WI38 (cell line): ENCODE measurements around the gene CD244.

Experiments used
- H3K4me3 ChIP-seq: 2 replicates; pipeline ENCODE4 v1.5.1; 2011; ENCODE audit warnings: low read depth, mild to moderate bottlenecking, control low read depth, low read length
- CTCF ChIP-seq: IDR thresholded peaks from 2 replicates; pipeline ENCODE4 v1.5.1; 2012; ENCODE audit warnings: low read depth, mild to moderate bottlenecking, control low read depth, low read length

CD244 gene

GRCh38 chr1:160864173-160864572 lies 1.5 kb upstream of the CD244 start:
- no peak overlapping the region for H3K4me3 ChIP-seq
- no peak for TF ChIP-seq CTCF

GRCh38 chr1:160863774-160864131 lies 1.1 kb upstream of the CD244 start:
- H3K4me3 ChIP-seq = no peak overlapping the region
- no peak for TF ChIP-seq CTCF

GRCh38 chr1:160863061-160863773 lies 530 bp upstream of the CD244 start:
- no peak for TF ChIP-seq CTCF
- no peak overlapping the region for H3K4me3 ChIP-seq

- no peak for TF ChIP-seq CTCF
- no peak overlapping the region for H3K4me3 ChIP-seq
Measured at GRCh38 chr1:160860840-160861505, 1.7 kb downstream of the CD244 start.

- TF ChIP-seq CTCF = no peak
- H3K4me3 ChIP-seq = no peak overlapping the region
Measured at GRCh38 chr1:160859166-160859565, 3.5 kb downstream of the CD244 start.

- no peak overlapping the region for H3K4me3 ChIP-seq
- TF ChIP-seq CTCF = no peak
Measured at GRCh38 chr1:160858507-160858906, 4.2 kb downstream of the CD244 start.

GRCh38 chr1:160858097-160858496 lies 4.6 kb downstream of the CD244 start:
- no peak overlapping the region for H3K4me3 ChIP-seq

More at GRCh38 chr1:160858097-160858496, 4.6 kb downstream of the CD244 start:
- TF ChIP-seq CTCF = no peak
